ENCODE results near the gene ATP5PO.

Gene ATP5PO

DNA sequence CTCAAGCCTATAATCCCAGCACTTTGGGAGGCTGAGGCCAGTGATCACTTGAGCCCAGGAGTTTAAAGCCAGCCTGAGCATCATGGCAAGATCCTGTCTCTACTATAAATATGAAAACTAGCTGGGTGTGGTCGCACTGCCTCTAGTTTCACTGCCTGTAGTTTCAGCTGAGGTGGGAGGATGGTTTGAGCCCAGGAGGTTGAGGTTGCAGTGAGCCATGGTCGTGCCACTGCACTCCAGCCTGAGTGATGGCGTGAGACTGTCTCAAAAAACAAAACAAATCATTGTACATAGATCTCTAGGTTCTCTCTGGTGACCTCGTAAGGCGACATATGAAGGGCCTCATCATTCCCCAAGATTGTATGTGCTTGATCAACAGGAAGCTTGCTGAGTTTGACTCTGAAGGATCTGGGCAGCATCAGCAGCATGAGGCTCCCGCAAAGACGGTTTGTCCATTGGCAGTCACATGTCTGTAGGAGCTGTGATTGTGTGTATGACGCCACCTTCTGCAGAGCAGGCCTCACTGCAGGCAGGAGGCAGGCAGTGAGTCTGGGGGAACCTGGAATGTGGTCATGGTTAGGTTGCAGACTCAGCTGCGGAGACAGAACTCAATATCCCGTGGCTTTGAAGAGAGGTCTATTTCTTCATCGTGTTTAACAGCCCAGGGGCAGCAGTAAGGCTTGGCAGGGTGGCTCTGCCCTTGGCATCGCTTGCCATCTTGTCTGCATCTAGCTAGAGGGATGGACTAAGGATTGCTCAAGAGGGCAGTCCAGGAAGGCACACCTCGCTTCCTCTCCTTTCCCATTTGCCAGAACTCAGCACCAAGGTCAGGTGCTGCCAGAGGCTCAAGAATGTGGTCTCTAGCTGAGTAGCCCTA lies 14.0 kb downstream of the ATP5PO start:
- DNase-seq (ENCODE audit: extremely low read depth in 1 of 2, low read depth in 1 of 2): no peak

DNA sequence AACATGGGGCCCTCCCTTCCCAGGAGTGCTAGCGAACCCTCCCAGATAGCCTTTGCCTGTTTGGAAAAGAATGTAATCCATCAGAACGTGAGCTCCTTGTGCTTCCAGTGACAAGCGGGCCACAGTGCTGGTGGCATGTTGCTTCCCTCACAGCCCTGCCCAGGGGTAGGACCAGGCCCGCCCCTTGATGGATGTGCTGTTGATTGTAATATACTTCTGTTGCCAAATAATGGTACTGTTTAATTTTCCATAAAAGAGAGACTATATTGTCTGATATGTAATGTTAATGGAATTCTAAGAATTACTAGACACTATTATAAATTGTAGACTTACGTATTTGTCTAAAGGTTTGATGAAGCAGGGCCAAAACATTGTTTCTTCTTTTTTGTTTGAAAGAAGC lies 16.4 kb downstream of the ATP5PO start:
- no peak for DNase-seq (ENCODE audit: extremely low read depth in 1 of 2, low read depth in 1 of 2)

DNA sequence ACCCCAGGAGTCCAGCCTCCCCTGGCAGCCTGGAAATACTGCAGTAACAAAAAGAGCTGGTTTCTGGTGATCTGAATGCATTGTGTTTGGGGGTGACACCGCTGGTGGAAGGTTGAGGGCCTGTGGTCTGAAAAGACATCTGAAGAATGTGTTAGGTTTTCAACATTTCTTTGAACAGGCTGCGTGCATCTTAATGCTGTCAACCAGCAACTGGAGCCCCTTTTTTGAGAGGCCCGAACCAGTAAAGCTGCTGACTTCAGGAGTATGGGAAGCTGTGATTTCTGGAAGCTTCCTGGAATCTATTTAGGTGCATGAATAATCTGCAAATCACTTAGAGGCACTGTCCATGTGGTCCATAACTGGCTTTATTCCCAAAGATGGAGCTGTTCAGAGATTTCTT lies 17.0 kb downstream of the ATP5PO start:
- no peak for DNase-seq (ENCODE audit: extremely low read depth in 1 of 2, low read depth in 1 of 2)

DNA sequence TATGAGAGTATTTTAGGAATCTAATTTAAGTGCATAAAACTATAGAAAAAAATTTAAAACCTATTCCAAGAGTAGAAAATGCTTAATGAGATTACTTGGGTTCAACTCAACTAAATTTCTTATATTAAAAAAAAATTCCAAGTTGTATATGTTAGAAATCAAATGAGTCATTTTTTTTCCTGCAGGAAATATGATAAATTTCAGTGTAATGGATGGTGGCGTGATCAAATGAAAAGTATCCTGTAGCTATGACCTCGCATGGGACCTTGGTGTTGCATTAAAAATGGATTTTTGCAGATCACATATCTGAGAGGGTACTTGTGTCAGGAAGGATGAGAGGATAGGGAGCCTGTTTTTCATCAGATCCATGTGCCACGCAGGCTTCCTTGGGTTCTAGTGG lies 17.9 kb downstream of the ATP5PO start:
- DNase-seq (ENCODE audit: extremely low read depth in 1 of 2, low read depth in 1 of 2): no peak

DNA sequence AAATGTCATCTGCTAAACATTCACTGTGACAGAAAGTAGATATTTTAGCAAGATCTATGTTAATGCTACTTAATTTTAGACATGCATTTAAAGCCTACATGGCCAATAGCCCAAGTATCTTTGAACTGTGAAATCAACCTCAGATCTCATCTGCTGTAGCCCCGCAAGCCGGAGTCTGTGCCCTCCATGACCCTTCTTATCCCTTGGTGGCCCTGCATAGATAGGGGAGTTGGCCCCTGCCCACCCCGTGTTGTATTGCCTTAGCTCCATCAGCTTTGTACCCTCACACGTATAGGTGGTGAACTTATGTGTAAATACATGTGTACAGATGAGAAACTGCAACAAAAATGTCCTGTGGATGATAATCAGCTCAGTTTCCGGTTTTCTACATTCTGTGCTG lies 18.5 kb downstream of the ATP5PO start:
- DNase-seq (ENCODE audit: extremely low read depth in 1 of 2, low read depth in 1 of 2): no peak

DNA sequence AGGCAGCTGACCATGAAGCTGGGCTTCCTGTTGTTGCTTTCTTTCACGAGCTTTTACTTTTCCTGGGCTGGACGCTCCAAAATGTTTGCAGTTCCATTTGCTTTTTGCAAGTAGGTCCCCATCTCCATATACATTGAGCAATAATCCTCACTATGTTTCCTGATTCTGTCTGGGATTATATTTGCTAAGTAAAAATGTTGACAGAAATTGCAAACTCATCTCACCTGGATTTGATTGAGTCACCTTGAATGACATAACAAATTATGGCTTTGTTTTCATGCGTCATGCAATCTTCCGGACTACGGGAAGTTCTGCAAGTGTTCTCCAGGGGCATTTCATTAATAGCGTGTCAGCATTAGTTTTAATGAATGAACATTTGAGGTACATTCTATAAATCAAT lies 18.9 kb downstream of the ATP5PO start:
- DNase-seq (ENCODE audit: extremely low read depth in 1 of 2, low read depth in 1 of 2): no peak

DNA sequence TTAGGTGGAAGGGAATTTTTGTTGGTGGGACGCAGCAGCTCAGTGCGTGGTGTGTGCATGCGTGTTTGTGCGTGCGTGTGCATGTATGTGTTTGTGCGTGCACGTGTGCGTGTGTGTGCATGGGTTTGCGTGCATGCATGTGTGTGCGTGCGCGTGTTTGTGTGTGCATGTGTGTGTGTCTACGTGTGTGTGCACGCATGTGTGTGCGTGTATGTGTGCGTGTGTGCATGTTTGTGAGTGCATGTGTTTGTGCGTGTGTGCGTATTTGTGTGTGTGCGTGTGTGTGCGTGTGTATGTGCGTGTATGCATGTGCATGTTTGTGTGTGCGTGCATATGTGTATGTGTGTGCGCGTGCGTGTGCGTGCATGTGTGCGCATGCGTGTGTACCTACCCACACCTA lies 20.2 kb downstream of the ATP5PO start:
- no peak for DNase-seq (ENCODE audit: extremely low read depth in 1 of 2, low read depth in 1 of 2)

DNA sequence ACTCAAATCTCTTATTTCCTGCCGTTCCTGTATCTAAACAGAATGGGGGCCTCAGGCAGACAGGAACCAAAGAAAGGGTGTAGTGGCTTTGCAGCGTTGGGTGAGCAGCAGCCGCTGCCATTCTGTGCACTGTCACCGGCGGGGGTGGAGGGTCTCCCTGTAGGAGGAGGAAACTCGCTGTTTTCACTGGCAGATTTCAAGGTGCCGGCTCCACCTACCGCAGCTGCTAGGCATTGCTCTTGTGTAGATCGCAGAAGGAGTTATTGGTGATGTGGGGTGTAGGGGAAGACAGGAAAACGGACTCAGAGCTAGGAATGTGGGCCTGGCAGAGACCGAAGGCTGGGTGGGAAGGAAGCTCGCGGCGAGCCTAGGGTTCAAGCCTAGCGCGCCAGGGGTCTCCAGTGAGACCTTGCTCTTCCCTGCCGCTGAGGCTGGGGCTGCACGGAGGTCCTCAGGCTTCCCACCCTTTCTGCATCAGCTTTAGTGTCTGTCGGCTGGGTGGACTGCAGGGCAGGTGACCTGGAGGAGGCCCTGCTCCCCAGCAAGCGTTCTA lies 20.8 kb downstream of the ATP5PO start:
- peak; percentile 28 to 67 for DNase-seq (ENCODE audit: extremely low read depth in 1 of 2, low read depth in 1 of 2)

DNA sequence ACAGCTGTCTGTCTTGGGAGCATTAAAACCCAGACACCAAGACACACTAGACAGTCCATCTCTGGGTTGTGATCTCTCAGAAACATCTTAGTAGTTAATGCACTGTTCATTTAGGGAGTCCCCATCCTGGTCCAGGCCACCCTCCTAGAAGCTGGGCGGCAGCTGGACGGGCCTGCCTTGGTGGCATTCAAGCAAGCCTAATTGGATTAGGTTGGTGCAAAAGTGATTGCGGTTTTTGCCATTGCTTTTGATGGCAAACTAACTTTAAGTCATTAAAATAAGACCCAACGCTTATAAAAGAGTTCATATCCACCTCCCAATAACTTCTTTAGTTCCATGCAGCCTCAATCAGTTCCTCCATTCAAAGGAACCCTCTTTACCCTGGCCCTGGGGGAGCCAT lies 21.7 kb downstream of the ATP5PO start:
- DNase-seq (ENCODE audit: extremely low read depth in 1 of 2, low read depth in 1 of 2): no peak

DNA sequence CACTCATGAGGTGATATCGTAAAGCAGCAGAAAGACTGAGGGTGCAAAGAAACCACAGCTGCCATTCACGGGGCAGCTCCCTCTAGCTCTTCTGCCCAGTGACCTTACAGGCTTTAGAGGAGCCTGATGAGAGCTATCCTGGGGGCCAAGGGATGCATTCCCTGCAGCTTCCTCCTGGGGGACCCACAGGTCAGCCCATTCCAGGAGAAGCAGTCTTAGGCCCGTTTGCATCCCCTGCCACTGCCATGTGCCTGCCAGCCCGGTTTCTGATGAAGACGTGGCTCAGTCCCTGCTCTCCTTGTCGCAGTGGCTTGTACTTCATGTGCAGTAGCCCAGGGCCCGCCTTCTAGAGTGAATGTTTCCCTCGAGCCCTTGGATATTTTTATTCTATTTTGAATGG lies 22.8 kb downstream of the ATP5PO start:
- DNase-seq (ENCODE audit: extremely low read depth in 1 of 2, low read depth in 1 of 2): no peak

DNA sequence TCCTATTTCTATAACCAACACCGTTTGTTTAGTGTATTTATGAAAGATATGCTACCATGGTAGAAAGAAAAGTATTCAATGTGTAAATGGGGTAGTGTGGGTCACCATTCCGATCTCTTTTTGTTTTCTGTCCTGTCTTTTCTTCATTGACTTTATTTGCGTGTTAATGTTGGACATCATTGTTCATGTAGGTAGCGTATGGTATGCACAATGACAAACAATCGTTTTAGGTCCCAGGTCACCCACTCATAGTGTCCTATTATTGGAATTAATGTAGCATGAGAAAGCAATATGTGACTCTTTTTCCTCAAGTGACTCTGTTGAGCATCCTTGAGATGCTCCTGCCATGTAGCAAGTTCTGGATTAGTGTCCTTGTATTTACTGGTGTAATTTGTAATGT lies 25.4 kb downstream of the ATP5PO start:
- DNase-seq (ENCODE audit: extremely low read depth in 1 of 2, low read depth in 1 of 2): no peak

DNA sequence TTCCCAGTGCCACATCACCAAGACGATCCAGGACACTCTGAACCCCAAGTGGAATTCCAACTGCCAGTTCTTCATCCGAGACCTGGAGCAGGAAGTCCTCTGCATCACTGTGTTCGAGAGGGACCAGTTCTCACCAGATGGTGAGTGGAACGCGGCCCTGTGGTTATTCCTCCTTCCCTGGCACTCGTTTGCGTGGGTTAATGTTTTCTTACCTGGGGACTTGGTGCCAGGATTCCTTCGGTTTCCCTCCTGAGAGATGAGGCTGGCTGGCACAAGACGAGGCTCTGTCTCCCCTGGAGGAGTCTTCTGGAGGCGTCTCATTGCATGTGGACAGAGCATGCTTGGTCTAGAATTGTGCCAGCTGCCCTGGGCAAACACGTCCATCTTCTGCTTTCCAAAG lies 29.3 kb downstream of the ATP5PO start:
- no peak for DNase-seq (ENCODE audit: extremely low read depth in 1 of 2, low read depth in 1 of 2)

DNA sequence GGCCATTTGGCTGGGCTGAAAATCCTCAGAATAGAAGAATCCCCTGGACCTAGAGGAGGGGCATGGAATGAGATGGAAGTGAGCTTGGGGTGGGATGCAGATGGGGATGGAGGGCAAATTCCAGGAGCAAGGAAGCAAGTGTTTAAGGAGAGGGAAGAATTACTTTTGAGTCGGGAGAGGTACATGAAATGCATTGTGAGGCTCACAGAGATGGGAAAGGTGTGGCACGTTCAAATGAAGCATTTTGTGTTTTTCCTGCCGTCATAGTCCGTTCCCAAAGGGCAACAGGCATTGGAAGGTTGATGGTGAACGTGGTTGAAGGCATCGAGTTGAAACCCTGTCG lies 30.5 kb downstream of the ATP5PO start:
- DNase-seq (ENCODE audit: extremely low read depth in 1 of 2, low read depth in 1 of 2): no peak

DNA sequence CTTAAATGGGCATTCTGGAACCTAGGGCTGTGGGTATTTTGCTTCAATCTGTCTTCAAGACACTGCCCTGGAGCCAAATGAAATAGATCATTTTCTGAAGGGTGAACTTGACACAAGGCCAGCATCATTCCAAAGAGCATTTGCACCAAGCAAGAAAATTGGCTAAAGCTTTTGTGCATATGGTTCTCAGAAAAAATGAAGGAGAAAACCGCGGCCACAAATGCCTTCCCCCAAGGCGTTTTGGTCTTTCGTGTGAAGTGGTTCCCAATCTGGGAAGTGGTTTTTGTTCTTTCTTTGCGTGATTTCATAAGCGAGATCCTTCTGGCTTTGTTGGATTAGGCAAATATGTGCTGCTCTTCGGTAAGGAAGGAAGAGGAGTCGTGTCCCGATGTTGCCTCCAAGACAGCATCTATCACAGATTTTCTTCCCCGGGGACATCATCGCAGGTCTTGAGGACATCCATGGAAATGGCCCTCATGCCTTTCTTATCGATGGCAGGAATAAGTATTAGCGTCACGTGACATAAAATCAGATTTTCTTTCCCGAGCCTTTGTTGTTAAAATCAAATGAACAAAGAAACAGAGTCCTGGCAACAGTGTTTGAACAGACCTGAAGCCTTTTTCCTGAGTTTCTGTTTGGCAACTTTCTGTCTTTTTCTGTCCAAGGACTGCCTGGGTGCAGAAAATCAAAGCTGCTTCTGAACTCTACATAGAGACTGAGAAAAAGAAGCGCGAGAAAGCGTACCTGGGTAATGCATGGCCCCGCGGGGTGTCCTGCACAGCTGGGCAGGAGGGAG lies 31.0 kb downstream of the ATP5PO start:
- no peak for DNase-seq (ENCODE audit: extremely low read depth in 1 of 2, low read depth in 1 of 2)

DNA sequence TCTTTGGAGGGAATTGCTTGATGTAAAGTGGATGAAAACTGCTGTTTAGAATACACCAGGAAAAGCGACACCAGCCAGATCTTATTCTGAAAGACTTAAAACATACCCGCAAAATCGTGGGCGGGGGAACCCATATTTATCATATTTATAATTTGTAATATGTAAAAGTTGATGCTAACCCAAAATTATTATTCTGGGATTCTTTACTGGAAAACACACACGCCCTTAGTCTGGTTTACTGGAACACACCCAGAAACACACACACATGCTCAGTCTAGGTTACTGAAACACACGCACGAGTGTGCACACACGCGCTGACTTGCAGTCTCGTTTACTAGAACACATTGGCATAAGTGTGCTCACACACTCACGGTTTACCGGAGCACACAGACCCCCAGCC lies 32.5 kb downstream of the ATP5PO start:
- no peak for DNase-seq (ENCODE audit: extremely low read depth in 1 of 2, low read depth in 1 of 2)

DNA sequence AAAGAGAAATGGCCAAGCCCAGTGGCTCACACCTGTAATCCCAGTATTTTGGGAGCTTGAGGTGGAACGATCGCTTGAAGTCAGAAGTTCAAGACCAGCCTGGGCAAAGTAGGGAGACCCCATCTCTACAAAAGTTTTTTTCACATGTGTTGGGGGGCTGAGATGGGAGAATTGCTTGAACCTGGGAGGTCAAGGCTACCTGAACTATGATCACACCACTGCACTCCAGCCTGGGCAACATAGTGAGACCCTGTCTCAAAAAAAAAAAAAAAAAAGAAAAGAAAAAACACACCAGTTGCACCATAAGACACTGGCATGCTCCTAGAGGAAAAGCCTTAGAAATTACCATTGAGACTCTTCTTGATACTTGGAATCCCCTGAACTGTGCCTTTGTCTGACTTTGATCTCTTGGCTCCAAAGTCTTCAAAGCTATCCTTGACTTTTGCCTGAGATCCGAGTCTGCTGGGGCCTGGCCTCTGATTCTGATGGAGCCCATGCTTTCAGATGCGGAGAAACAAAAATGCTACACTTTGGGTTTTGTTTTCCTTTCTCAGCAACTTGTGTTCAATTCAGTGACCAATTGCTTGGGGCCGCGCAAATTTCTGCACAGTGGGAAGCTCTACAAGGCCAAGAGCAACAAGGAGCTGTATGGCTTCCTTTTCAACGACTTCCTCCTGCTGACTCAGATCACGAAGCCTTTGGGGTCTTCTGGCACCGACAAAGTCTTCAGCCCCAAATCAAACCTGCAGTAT lies 33.7 kb downstream of the ATP5PO start:
- no peak for DNase-seq (ENCODE audit: extremely low read depth in 1 of 2, low read depth in 1 of 2)

DNA sequence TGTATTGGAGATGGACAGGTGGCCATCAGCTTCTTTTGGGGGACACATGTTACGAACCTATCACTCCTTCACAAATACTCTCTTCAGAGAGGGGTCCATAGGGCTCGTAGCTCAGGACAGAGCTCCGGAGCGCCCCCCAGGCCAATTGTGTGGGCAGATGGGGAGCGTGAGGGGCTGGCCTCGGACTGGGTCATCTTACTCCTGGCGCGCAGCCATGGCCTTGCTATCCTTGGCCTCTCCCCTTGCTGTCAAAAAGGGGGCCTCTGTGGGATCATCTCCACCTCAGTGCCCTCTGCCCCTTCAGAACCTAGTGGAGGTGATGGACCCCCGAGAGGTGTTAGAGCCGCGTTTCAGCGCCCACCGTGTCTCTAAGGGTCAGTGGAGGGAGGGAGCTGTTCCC lies 35.0 kb downstream of the ATP5PO start:
- no peak for DNase-seq (ENCODE audit: extremely low read depth in 1 of 2, low read depth in 1 of 2)

DNA sequence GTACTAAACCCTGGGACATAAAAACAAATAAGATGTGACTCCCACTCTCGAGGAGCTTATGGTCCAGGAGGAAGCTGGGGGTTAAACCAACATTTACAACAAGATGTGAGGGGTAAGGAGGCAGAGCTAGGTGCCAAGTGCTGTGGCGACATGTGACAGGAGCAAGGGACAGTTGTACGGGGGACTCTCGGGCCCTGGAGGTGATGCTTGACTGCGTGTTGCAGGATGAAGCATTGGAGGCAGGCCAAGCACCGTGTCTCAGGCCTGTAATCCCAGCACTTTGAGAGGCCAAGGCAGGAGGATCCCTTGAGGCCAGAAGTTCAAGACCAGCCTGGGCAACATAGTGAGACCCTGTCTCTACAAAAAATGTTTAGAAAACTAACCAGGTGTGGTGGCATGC lies 36.8 kb downstream of the ATP5PO start:
- no peak for DNase-seq (ENCODE audit: extremely low read depth in 1 of 2, low read depth in 1 of 2)

DNA sequence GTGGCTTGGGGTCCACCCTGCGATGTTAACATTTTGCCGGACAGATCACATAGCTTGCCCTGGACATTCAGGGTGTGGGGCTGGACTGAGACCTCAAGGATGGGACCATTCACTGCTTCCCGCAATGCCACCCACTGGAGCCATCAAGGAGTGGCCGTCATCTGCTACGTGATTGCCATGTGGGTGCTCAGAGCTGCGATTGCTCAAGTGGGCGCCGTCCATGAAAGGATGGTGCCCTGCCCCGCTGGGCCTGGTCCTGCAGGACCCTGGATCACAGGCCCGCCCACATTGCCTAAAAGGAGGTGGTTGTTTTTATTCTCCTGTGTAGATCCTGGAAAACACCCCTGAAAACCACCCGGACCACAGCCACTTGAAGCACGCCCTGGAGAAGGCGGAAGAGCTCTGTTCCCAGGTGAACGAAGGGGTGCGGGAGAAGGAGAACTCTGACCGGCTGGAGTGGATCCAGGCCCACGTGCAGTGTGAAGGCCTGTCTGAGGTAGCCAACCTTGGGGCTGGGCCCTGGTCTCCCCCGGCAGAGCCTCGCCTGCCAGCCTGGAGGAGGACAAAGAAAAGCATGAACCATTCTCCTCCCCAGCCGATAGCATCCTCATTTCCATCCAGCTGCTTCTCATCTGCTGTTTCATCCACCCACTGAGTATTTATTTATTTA lies 40.4 kb downstream of the ATP5PO start:
- no peak for DNase-seq (ENCODE audit: extremely low read depth in 1 of 2, low read depth in 1 of 2)

DNA sequence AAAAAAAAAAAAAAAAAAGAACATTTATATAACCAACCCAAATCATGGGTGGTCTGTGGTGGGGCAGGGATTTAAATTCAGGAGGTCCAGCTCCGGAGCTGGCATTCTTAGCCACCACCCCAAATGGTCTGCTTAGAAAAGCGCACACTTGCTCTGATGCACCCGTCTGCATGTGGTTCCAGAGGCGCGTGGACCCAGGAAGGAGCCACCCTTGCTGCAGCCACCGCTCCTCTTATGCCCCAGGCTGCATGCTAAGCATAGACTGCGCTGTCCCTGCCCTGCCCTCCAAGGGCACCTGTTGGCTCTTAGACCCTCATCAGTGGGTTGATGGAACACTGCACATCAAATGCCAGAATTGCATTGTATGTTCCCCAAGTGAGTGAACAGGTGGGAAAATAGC lies 41.4 kb downstream of the ATP5PO start:
- DNase-seq (ENCODE audit: extremely low read depth in 1 of 2, low read depth in 1 of 2): no peak
